ENCODE results near the gene MEF2A. TPM values are rescaled to one million over a fixed set of nuclear protein-coding genes. Genes with fewer than 3 reads are reported as not detected.
"Not testable (repeated sequence)": the region's sequence is repeated elsewhere in the genome, so short reads cannot be mapped to it uniquely, and the experiment has no call there.

MEF2A gene
- 75.7 and 88.3 TPM in 2 replicates for total RNA-seq

DNA sequence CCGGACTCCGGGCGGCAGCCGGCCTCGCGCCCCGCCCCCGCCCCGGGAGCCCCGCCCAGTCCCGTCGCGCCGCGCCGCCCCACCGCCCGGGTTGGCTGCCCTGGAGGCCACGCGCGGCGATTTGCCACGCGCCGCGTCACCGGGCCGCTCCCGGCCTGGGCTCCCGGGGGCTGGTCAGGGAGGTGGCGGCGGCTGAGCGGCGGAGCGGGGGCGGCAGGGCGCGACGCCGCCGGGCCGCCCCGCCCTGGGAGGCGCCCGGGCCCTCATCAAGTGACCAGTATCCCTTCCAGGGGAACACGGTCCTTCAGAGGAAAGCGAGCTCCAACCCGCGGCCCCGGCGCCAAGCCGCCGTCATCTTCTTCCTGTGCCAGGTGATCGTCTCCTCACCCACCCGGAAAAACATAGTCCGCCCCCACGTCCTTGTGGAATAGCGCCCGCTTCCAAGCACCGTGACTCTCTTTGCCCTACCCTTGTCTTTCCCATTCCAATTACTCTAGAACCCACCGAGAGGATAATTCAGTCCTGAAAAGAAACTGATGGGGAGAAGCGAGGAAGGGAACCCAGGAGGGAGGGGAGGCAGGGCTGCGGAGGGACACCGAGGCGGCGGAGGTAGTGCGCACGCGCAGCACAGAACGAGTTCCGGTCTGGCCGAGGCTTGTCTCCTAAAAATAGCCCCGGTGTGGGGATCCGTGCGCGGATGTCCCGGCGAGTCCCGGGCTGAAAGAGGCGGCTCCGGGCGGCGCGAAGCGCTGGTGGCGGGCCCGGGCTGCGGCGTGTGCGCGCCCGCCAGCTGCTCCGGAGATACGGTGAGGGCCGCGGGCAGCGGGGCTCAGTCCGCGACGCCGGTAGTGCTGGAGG lies at the start of gene MEF2A:
Gene MEF2A (plus strand): TSS at position 686 of the 858 bp plus-strand sequence. CDS start 67,136 bp downstream, outside the sequence.
- H3K4me1 Mint-ChIP-seq, result peaks cover 55% of the 10 kb centered on the region
- ChIA-PET CTCF (interaction anchor here (0.7 to 4.6 kb wide), 7 partner anchors 54 to 278 kb away, joined by 3 to 24 read pairs (median 6); no protein-coding TSS in a partner anchor), POLR2A (interaction anchor here (0.6 to 8.5 kb wide), 35 partner anchors 9 to 1561 kb away, joined by 3 to 247 read pairs (median 5); partner anchors contain the start of gene LYSMD4)
- no peaks in the 10 kb centered on the region for H3K27me3 Mint-ChIP-seq
- H3K27ac Mint-ChIP-seq, result peak within 1 kb of the TSS; percentile 99
- H3K9me3 Mint-ChIP-seq, result no peaks in the 10 kb centered on the region
- DNase-seq, result peak; percentile 90
- ATAC-seq (ENCODE audit: low read depth), result peak; percentile 65
- H3K36me3 Mint-ChIP-seq (ENCODE audit: low read depth), result peaks cover 12% of the 10 kb centered on the region
- TF ChIP-seq, protein P1, sequence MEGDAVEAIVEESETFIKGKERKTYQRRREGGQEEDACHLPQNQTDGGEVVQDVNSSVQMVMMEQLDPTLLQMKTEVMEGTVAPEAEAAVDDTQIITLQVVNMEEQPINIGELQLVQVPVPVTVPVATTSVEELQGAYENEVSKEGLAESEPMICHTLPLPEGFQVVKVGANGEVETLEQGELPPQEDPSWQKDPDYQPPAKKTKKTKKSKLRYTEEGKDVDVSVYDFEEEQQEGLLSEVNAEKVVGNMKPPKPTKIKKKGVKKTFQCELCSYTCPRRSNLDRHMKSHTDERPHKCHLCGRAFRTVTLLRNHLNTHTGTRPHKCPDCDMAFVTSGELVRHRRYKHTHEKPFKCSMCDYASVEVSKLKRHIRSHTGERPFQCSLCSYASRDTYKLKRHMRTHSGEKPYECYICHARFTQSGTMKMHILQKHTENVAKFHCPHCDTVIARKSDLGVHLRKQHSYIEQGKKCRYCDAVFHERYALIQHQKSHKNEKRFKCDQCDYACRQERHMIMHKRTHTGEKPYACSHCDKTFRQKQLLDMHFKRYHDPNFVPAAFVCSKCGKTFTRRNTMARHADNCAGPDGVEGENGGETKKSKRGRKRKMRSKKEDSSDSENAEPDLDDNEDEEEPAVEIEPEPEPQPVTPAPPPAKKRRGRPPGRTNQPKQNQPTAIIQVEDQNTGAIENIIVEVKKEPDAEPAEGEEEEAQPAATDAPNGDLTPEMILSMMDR (IDR thresholded peaks at IDR 0.05), result no peak
- intact Hi-C loops (cut with micrococcal nuclease), result loop anchor here (1.0 to 10.0 kb wide), 10 partner anchors 17 to 278 kb away; partner anchors contain the start of gene LYSMD4
- H3K4me3 Mint-ChIP-seq, result peak within 1 kb of the TSS; percentile 100

DNA sequence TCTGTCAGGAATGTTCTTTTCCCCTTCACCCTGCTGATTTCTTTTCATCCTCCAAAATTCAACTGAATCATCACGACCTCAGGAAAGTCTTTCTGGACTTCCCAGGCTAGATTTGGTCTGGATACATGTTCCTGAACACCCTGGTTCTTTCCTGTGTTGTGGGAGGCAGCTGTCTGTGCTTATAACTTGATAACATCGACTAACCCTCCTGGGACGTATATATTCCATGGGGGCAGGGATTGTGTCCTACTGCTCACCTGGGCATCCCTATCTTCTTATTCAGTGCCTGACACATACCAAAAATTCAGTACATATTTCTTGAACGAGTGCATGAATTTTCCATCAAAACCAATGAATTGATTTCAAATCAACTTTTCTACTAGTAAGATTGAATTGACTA lies 47.6 kb upstream of the MEF2A start:
- peaks cover 3% of the 10 kb centered on the region for H3K9me3 Mint-ChIP-seq
- no peaks in the 10 kb centered on the region for H3K36me3 Mint-ChIP-seq (ENCODE audit: low read depth)
- DNase-seq (no peak), ATAC-seq (ENCODE audit: low read depth) (no peak)
- no peaks in the 10 kb centered on the region for H3K27me3 Mint-ChIP-seq
- ChIA-PET CTCF (no interaction called here), POLR2A (no interaction called here)
- TF ChIP-seq, protein P1 (IDR thresholded peaks at IDR 0.05), result no peak
- peaks cover 46% of the 10 kb centered on the region for H3K4me1 Mint-ChIP-seq
- H3K4me3 Mint-ChIP-seq, result no peak overlapping the region
- H3K27ac Mint-ChIP-seq, result no peak overlapping the region
- intact Hi-C loops (cut with micrococcal nuclease), result no loop called here

GRCh38 chr15:99519366-99519765 lies 46.4 kb upstream of the MEF2A start:
- H3K4me3 Mint-ChIP-seq; intact Hi-C loops (cut with micrococcal nuclease); ATAC-seq (ENCODE audit: low read depth); H3K36me3 Mint-ChIP-seq (ENCODE audit: low read depth); H3K27me3 Mint-ChIP-seq; H3K27ac Mint-ChIP-seq; H3K9me3 Mint-ChIP-seq; DNase-seq; CTCF ChIA-PET: not testable (repeated sequence)
- peaks cover 37% of the 10 kb centered on the region for H3K4me1 Mint-ChIP-seq
- POLR2A ChIA-PET, result interaction anchor here (1.2 kb wide), 1 partner anchor 34 kb away, joined by 3 read pairs; no protein-coding TSS in a partner anchor

GRCh38 chr15:99522288-99522687 lies 43.5 kb upstream of the MEF2A start:
- Mint-ChIP-seq H3K4me1 (peaks cover 25% of the 10 kb centered on the region), H3K27me3 (no peaks in the 10 kb centered on the region), H3K27ac (peak overlapping the region; percentile 0), H3K9me3 (peaks cover 6% of the 10 kb centered on the region), H3K4me3 (no peak overlapping the region), H3K36me3 (ENCODE audit: low read depth) (no peaks in the 10 kb centered on the region)
- POLR2A ChIA-PET, result interaction anchor here (1.2 kb wide), 1 partner anchor 43 kb away, joined by 3 read pairs; no protein-coding TSS in a partner anchor
- CTCF ChIA-PET, result no interaction called here
- no peak for ATAC-seq (ENCODE audit: low read depth)
- intact Hi-C loops (cut with micrococcal nuclease), result no loop called here
- no peak for DNase-seq
- TF ChIP-seq, protein P1 (IDR thresholded peaks at IDR 0.05), result no peak

DNA sequence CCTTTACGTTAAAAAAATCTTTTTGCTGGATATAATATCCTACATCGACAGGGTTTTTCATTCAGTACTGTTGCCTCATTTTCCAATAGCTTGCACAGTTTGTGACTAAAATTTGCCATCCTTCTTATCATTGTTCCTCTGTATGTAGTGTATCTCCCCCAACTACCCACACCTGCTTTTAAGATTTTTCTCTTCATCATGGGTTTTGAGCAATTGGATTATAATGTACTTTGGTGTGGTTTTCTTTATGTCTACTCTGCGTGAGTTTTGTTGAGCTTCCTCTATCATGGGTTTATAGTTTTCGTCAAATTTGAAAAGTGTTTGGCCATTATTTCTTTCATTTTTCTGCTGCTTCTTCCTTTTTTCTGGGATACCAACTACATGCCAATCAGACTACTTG lies 39.6 kb upstream of the MEF2A start:
- ChIA-PET POLR2A (no interaction called here), CTCF (no interaction called here)
- intact Hi-C loops (cut with micrococcal nuclease), result loop anchor here (2.0 kb wide), 1 partner anchor 13 kb away; no protein-coding TSS in a partner anchor
- TF ChIP-seq, protein P1 (IDR thresholded peaks at IDR 0.05), result no peak
- Mint-ChIP-seq H3K27ac (no peak overlapping the region), H3K4me3 (no peak overlapping the region), H3K9me3 (peaks cover 8% of the 10 kb centered on the region), H3K36me3 (ENCODE audit: low read depth) (peaks cover 3% of the 10 kb centered on the region), H3K4me1 (peaks cover 32% of the 10 kb centered on the region), H3K27me3 (no peaks in the 10 kb centered on the region)
- ATAC-seq (ENCODE audit: low read depth), result no peak
- no peak for DNase-seq

Data from activated B cell treated with CpG ODN at 0.5 μM for 24 hours (primary cell).